Measurements from ENCODE around the gene WDFY1. TPM values are rescaled to one million over a fixed set of nuclear protein-coding genes. Genes with fewer than 3 reads are reported as not detected.

The WDFY1 gene
- total RNA-seq, 1 donor from 2014 or later, result 41.1 TPM

DNA sequence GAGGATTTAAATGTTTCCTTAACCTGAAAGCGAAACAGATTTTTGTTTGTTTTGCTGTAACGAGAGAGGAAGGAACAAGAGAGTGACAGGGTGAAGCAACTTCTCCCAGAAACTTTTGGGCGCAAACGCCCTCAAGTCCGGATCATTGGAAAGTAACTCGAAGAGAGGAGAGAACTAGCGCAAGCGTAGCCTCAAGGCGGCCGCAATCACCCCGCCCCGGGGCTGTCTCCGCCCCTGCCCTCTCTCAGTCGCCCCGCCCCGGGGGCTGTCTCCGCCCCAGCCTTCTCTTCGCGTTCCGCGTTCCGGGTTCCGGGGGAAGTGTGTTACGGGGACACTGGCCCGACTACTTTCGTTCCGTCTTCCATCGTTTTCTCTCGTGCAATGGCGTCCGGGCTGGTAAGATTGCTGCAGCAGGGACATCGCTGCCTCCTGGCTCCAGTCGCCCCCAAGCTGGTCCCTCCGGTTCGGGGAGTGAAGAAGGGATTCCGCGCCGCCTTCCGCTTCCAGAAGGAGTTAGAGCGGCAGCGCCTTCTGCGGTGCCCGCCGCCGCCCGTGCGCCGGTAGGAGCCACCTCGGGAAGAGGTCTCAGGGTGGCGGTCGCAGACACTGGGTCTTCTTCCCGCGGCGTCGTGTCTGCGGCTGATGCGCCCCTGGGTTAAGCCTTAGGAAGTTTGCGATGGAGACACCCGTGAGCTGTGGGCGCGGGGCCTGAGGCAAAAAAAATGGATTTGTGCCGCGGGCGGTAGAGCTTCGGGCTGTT lies 12.1 kb upstream of the WDFY1 start, which contains the start of gene MRPL44:
Gene MRPL44 (plus strand): TSS at position 372 of the 760 bp plus-strand sequence. CDS start 10 bp downstream, at position 382.
- peak; percentile 98 for DNase-seq (ENCODE audit: low read depth, low spot score)
- Mint-ChIP-seq H3K36me3 (ENCODE audit: low read depth) (peaks cover 2% of the 10 kb centered on the region), H3K9me3 (no peaks in the 10 kb centered on the region), H3K4me1 (peaks cover 64% of the 10 kb centered on the region), H3K27ac (ENCODE audit: unreplicated experiment) (peak within 1 kb of the TSS; percentile 99), H3K4me3 (peak within 1 kb of the TSS; percentile 98), H3K27me3 (ENCODE audit: low read depth) (no peaks in the 10 kb centered on the region)
- TF ChIP-seq, protein P1, sequence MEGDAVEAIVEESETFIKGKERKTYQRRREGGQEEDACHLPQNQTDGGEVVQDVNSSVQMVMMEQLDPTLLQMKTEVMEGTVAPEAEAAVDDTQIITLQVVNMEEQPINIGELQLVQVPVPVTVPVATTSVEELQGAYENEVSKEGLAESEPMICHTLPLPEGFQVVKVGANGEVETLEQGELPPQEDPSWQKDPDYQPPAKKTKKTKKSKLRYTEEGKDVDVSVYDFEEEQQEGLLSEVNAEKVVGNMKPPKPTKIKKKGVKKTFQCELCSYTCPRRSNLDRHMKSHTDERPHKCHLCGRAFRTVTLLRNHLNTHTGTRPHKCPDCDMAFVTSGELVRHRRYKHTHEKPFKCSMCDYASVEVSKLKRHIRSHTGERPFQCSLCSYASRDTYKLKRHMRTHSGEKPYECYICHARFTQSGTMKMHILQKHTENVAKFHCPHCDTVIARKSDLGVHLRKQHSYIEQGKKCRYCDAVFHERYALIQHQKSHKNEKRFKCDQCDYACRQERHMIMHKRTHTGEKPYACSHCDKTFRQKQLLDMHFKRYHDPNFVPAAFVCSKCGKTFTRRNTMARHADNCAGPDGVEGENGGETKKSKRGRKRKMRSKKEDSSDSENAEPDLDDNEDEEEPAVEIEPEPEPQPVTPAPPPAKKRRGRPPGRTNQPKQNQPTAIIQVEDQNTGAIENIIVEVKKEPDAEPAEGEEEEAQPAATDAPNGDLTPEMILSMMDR (conservative IDR thresholded peaks at IDR 0.05), result no peak

DNA sequence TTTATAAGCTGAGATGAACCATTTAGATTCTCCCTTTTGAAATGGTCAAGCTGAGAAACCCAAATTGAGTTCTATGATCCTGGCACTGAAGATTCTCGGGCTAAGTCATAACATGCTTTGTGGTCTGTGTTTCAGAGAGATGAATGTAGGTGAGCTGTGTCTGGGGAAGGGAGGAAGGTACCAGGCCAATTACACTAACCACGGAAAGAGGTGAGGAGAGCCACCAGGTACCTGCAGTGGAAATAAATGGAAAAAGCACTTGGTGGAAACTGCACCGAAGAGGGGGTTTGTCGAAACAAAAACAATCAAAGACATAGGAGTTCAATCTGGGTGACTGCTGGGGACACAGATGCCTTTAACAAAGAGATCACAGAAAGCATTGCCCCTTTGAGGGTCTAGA lies 11.2 kb upstream of the WDFY1 start:
- TF ChIP-seq, protein P1 (conservative IDR thresholded peaks at IDR 0.05), result no peak
- peak overlapping the region; percentile 57 for H3K27ac Mint-ChIP-seq (ENCODE audit: unreplicated experiment)
- H3K36me3 Mint-ChIP-seq (ENCODE audit: low read depth), result peaks cover 2% of the 10 kb centered on the region
- no peaks in the 10 kb centered on the region for H3K27me3 Mint-ChIP-seq (ENCODE audit: low read depth)
- H3K9me3 Mint-ChIP-seq, result no peaks in the 10 kb centered on the region
- H3K4me3 Mint-ChIP-seq, result peak overlapping the region; percentile 98
- H3K4me1 Mint-ChIP-seq, result peaks cover 61% of the 10 kb centered on the region
- DNase-seq (ENCODE audit: low read depth, low spot score), result no peak

DNA sequence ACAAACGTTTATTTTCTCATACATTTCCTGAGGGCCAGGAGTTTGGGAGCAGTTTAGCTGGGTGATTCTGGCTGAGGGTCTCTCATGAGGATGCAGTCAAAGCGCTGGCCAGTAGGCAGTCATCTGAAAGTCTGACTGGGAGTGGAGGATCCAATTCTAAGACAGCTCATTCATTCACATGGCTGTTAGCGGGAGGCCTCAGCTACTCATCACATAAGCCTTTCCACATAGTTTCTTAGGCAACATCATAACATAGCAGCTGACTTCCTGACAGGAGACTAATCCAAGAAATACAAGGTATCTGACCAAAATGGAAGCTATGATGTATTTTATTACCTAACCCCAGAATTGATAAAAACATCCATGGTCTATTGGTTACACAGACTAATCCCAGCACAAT lies 9.3 kb upstream of the WDFY1 start:
- Mint-ChIP-seq H3K27me3 (ENCODE audit: low read depth) (no peaks in the 10 kb centered on the region), H3K9me3 (no peaks in the 10 kb centered on the region), H3K4me1 (peaks cover 47% of the 10 kb centered on the region), H3K36me3 (ENCODE audit: low read depth) (no peaks in the 10 kb centered on the region), H3K4me3 (peak overlapping the region; percentile 67), H3K27ac (ENCODE audit: unreplicated experiment) (no peak overlapping the region)
- DNase-seq (ENCODE audit: low read depth, low spot score), result no peak
- TF ChIP-seq, protein P1 (conservative IDR thresholded peaks at IDR 0.05), result no peak

DNA sequence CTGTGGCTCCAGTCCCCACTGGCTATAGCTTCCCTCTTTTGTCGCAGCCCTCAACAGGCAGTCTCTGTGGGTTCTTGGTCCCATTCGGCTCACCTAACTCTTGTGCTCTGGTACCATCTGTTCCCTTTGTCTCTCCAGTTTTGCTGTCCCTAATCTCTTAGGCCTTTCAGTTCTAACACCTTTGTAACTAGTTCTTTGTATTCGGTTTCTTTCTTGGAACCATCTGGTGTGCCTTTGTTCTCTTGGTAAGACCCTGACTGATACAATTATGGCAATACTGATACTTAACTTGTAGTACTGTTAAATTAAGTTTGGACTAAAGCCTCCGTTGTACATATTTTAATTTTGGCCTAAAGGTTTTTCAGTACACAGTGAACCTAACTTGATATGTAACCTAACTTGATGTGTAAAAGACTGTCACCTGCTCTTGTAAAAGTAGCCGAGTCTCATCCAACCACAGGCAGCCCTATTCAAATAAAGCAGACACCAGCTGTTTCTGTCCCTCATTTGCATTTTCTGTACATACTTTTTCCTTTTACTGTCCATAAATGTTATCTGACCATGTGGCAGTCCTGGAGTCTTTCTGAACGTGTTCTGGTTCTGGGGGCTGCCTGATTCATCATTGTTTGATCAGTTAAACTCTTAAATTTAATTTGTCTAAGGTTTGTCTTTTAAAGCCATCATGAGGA lies 7.3 kb upstream of the WDFY1 start:
- no peak for DNase-seq (ENCODE audit: low read depth, low spot score)
- H3K4me3 Mint-ChIP-seq, result no peak overlapping the region
- H3K27me3 Mint-ChIP-seq (ENCODE audit: low read depth), result no peaks in the 10 kb centered on the region
- no peaks in the 10 kb centered on the region for H3K9me3 Mint-ChIP-seq
- H3K4me1 Mint-ChIP-seq, result peaks cover 35% of the 10 kb centered on the region
- peak overlapping the region; percentile 83 for H3K27ac Mint-ChIP-seq (ENCODE audit: unreplicated experiment)
- TF ChIP-seq, protein P1 (conservative IDR thresholded peaks at IDR 0.05), result no peak
- H3K36me3 Mint-ChIP-seq (ENCODE audit: low read depth), result no peaks in the 10 kb centered on the region

DNA sequence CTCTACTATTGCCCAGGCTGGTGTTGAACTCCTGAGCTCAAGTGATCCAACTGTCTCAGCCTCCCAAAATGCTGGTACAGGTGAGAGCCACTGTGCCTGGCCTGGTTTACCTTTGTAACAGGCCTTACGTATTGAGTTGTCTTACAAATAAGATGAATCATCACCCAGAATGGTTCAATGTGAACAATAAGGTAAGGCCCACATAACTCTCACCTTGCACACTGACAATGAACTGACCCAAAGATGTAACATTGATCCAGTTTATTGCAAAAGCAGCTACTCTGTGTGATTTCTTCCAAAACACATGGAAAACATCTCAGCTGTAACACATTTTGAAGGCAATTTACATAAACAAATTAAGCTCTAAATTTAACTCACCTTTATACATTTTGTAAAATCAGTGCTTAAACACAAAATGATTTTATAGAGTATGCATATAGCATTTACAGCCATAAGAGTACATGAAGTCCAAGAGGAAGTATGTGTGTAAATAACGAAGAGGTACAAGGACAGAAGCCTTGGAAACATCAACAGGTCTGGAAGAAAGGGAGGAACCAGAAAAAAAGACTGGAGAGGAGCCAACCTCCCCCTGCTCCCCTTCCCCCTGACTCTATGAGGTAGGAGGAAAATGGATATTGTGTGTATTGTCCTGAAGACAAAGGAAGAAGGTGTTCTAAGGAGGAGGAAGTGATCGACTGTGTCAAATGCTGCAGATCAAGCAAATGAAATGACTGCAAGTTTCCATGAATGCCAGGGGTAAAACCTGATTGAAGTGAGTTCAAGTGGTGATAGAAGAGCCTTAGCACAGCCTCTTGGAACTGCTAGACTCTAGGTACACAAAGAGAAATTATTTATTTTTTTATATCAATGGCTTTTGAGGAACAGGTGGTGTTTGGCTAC lies 5.6 kb upstream of the WDFY1 start:
- Mint-ChIP-seq H3K4me3 (no peak overlapping the region), H3K27ac (ENCODE audit: unreplicated experiment) (no peak overlapping the region), H3K36me3 (ENCODE audit: low read depth) (no peaks in the 10 kb centered on the region), H3K27me3 (ENCODE audit: low read depth) (no peaks in the 10 kb centered on the region), H3K9me3 (no peaks in the 10 kb centered on the region), H3K4me1 (peaks cover 34% of the 10 kb centered on the region)
- TF ChIP-seq, protein P1 (conservative IDR thresholded peaks at IDR 0.05), result no peak
- DNase-seq (ENCODE audit: low read depth, low spot score), result no peak
